Measurements from ENCODE around the gene PXDC1.
"Not testable (repeated sequence)": the region's sequence is repeated elsewhere in the genome, so short reads cannot be mapped to it uniquely, and the experiment has no call there.

The PXDC1 gene

DNA sequence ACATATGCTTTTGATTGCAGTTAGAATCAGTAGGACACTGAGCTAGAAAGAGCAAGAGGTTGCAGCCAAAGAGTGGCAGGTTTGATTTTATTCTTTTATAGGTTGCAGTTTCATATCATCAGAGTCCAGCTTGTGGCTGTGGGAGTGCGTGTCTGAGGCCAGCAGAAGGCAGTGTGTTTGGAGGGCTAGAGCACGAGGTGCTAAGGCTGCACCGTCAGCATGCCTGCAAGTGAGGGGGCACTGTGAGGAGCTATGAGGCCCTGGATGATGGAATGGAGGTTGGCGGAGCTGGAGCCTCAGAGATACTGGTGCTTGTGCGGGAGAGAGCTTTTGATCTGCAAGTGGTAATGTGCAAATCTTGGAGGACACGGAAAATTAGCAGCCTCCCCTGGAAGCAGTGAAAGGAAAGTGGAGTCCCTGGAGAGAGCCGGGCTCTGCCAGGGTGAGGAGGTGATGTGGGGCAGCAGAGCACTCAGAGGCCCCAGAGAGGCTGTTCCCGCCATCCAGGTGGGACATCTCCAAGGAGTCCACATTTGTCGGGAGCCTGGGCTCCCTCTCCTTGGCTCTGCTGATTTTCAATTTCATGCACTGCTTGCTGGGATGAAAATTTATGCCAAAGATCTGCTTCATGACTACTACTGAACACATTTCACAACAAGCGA is 43.6 kb downstream of the PXDC1 start:
- no peak for DNase-seq

DNA sequence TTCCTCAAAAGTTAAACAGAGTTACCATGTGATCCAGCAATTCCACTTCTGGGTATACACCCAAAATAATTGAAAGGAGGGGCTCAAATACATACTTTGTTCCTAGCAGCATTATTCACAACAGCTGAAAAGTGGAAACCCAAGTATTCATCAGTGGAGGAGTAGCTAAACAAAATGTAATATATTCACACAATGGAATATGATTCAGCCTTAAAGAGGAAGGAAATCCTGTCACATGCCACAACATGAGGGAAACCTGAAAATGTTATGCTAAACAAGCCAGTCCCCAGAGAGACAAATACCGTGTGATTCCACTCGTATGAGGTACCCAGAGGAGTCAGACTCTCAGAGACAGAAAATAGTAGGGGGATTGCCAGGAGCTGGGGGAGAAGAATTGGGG is 44.5 kb downstream of the PXDC1 start:
- no peak for DNase-seq

- no peak for DNase-seq
Observed at GRCh38 chr6:3706547-3706946, 45.0 kb downstream of the PXDC1 start.

- no peak for DNase-seq
Observed at GRCh38 chr6:3701631-3702030, 49.9 kb downstream of the PXDC1 start.

DNA sequence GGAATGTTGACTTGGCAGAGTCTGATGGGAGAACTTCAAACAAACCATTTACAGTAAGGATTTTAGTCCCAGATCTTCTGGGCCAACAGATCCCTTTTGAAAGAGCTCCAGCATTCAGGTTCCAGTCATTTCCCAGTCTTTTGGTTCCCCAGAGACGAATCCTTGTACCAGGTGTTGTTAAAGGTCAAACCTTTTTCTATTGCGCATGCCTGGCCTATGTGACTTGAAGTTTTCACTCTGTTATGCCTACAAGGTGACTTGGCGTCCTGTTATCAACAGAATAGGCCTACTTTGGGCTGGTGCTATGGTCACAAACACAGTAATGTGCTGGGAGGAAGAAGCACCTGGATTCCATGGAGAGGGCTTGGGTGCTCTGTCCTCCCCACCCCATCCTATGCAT is 52.3 kb downstream of the PXDC1 start:
- DNase-seq: no peak

DNA sequence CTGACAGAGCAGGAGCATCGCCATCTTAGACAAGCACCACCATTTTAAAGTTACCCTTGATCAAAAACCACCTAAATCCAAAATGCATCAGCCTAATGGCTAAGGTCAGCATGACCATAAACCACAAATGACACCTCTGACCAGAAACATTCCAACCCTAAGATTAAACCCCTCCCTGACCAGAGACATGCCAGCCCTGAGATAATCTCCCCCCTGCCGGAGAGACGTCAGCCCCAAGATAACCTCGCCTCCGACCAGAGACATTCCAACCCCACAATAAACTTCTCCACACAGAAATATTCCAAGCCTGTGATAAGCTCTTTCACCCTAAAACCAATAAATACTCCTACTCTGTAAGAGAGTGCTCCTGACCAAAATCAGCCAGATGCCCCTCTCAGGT is 53.5 kb downstream of the PXDC1 start:
- no peak for DNase-seq

GRCh38 chr6:3697609-3698008 is 53.9 kb downstream of the PXDC1 start:
- no peak for DNase-seq

GRCh38 chr6:3696525-3697088 is 54.9 kb downstream of the PXDC1 start:
- no peak for DNase-seq

DNA sequence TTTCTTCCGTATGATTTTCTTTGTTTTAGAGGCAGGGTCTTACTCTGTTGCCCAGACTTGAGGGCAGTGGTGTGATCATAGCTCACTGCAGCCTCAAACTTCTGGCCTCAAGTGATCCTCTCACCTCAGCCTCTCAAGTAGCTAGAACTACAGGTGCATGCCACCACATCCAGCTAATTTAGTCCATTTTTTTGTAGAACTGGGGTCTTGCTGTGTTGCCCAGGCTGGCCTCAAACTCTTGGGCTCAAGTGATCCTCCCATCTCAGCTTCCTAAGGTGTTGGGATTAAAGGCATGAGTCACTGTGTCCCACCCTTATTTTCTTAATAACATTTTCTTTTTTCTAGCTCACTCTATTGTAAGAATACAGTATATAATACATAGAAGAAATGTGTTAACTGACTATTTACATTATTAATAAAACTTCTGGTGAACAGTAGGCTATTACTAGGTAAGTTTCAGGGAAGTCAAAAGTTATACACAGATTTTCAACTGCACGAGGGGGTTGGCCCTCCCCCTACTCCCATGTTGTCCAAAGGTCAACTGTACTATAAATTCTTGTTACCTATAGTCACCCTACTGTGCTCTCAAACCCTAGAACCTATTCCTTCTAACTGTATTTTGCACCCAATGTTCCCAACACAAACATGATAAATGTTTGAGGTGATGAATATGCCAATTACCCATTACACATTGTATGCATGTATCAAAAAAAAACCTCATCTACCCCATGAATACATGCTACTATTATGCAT is 56.3 kb downstream of the PXDC1 start:
- DNase-seq: no peak

DNA sequence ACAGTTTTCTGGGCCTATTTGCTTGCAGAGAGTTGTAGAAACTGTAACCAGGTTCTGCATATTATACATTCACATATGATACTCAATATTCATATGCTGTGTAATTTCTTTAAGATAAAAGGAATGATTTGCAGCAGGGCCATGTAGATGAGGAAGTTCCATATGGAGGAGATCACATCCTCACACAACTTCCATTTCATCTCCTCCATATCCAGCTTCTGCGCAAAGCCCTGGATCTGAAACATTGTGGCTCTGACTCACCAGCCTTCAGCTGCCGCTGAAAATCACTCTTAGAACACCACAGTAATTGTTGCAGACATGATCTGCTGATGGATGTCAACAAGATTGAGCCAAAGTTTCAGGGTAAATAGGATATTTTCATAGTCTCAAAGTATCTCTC is 57.7 kb downstream of the PXDC1 start:
- no peak for DNase-seq

GRCh38 chr6:3690506-3690905 is 61.0 kb downstream of the PXDC1 start:
- no peak for DNase-seq

GRCh38 chr6:3687847-3688246 is 63.7 kb downstream of the PXDC1 start:
- DNase-seq: no peak

- DNase-seq: no peak
Observed at GRCh38 chr6:3683331-3683730, 68.2 kb downstream of the PXDC1 start.

DNA sequence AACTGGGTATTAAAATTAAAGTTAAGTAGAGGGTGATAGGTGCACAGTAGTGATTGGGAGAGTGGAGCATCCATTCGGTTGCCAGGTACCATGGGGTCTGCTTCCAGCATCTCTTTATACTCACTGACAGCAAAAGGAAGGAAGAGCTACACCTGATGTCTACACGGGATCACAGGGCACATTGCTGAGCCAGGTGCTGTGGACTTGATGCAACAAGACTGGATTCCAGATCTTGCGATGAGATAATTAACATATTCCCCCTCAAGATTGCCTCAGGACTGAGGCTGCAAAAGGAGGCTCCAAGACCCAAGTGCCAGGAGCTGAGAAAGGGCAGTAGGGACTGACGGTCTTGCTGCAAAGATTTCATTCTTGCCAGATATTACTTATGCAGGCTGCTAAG is 72.6 kb downstream of the PXDC1 start:
- no peak for DNase-seq

DNA sequence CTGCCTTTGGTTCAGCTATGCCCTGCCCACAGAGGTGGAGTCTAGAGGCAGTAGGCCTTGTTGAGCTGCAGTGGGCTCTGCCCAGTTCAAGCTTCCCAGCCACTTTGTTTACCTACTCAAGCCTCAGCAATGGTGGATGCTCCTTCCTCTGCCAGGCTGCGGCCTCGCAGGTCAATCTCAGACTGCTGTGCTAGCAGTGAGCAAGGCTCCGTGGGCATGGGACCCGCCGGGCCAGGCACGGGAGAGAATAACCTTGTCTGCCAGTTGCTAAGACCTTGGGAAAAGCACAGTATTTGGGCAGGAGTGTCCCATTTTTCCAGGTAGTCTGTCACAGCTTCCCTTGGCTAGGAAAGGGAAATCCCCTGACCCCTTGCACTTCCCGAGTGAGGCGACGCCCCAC is 73.8 kb downstream of the PXDC1 start:
- DNase-seq: not testable (repeated sequence)

DNA sequence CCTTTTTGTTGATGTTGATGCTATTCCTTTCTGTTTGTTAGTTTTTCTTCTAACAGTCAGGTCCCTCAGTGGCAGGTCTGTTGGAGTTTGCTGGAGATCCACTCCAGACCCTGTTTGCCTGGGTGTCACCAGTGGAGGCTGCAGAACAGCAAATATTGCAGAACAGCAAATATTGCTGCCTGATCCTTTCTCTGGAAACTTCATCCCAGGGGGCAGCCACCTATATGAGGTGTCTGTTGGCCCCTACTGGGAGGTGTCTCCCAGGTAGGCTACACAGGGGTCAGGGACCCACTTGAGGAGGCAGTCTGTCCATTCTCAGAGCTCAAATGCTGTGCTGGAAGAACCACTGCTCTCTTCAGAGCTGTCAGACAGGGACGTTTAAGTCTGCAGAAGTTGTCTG is 74.2 kb downstream of the PXDC1 start:
- DNase-seq: not testable (repeated sequence)
